Measurements from ENCODE around the gene RPS6KL1.

RPS6KL1 gene

GRCh38 chr14:74952180-74952665 is 29.2 kb upstream of the RPS6KL1 start:
- DNase-seq, result no peak

- DNase-seq, result no peak
These were observed 28.6 kb upstream of the RPS6KL1 start for GRCh38 chr14:74951443-74952179.

GRCh38 chr14:74950795-74951442 is 27.9 kb upstream of the RPS6KL1 start:
- DNase-seq, result no peak

GRCh38 chr14:74949859-74950573 is 27.0 kb upstream of the RPS6KL1 start:
- no peak for DNase-seq

- no peak for DNase-seq
These were observed 26.1 kb upstream of the RPS6KL1 start for GRCh38 chr14:74949191-74949601.

GRCh38 chr14:74948228-74949175 is 25.4 kb upstream of the RPS6KL1 start:
- no peak for DNase-seq

GRCh38 chr14:74947353-74948227 is 24.5 kb upstream of the RPS6KL1 start:
- no peak for DNase-seq

- no peak for DNase-seq
These were observed 23.7 kb upstream of the RPS6KL1 start for GRCh38 chr14:74946659-74947281.

GRCh38 chr14:74945852-74946658 is 23.0 kb upstream of the RPS6KL1 start:
- peak; percentile 84 for DNase-seq

- DNase-seq, result peak; percentile 56
These were observed 22.3 kb upstream of the RPS6KL1 start for GRCh38 chr14:74945261-74945851.

- DNase-seq, result no peak
These were observed 19.5 kb upstream of the RPS6KL1 start for GRCh38 chr14:74942608-74943007.

GRCh38 chr14:74942181-74942580 is 19.1 kb upstream of the RPS6KL1 start:
- no peak for DNase-seq

GRCh38 chr14:74941676-74942097 is 18.6 kb upstream of the RPS6KL1 start:
- DNase-seq, result peak; percentile 67

- no peak for DNase-seq
These were observed 18.0 kb upstream of the RPS6KL1 start for GRCh38 chr14:74940956-74941565.

- peak; percentile 45 for DNase-seq
These were observed 15.8 kb upstream of the RPS6KL1 start for GRCh38 chr14:74938531-74939495.

- DNase-seq, result no peak
These were observed 14.1 kb upstream of the RPS6KL1 start for GRCh38 chr14:74937171-74937570.

- no peak for DNase-seq
These were observed 13.7 kb upstream of the RPS6KL1 start for GRCh38 chr14:74936731-74937130.

- no peak for DNase-seq
These were observed 13.1 kb upstream of the RPS6KL1 start for GRCh38 chr14:74936151-74936550.
